ENCODE data around the gene ENDOV.

Gene ENDOV

GRCh38 chr17:80475910-80476876 lies 61.2 kb downstream of the ENDOV start, which contains the start of gene NPTX1:
NPTX1 (minus strand) TSS chr17:80476607; CDS start chr17:80476446, 161 bp downstream.
- ChIA-PET POLR2A (interaction anchor here (0.6 to 3.7 kb wide), 14 partner anchors 10 to 357 kb away, joined by 3 to 54 read pairs (median 3); partner anchors contain the start of gene RPTOR), CTCF (interaction anchor here (0.6 to 1.7 kb wide), 2 partner anchors 96 to 423 kb away, joined by 3 to 6 read pairs; no protein-coding TSS in a partner anchor)
- TF ChIP-seq SP1 (IDR thresholded peaks at IDR 0.05) (no peak), FOXK2 (IDR thresholded peaks at IDR 0.05) (no peak), HDGF (IDR thresholded peaks at IDR 0.05; ENCODE audit: borderline replicate concordance) (no peak), FOXM1 (IDR thresholded peaks at IDR 0.05; ENCODE audit: borderline replicate concordance) (peak; percentile 83), ARNT (IDR thresholded peaks at IDR 0.05) (0 out of 2 replicates have a peak, but pooled peaks have one; percentile 46), NFRKB (IDR thresholded peaks at IDR 0.05) (no peak), SUZ12 (IDR thresholded peaks at IDR 0.05) (no peak), ELF4 (IDR thresholded peaks at IDR 0.05) (no peak), LEF1 (IDR thresholded peaks at IDR 0.05; ENCODE audit: borderline replicate concordance) (no peak), ZNF384 (IDR thresholded peaks at IDR 0.05) (no peak), L3MBTL2 (conservative IDR thresholded peaks at IDR 0.05) (0 out of 2 replicates have a peak, but pooled peaks have one; percentile 10), TARDBP (IDR thresholded peaks at IDR 0.05) (no peak), FOXA1 (IDR thresholded peaks at IDR 0.05) (no peak), CTBP1 (IDR thresholded peaks at IDR 0.05; ENCODE audit: borderline replicate concordance) (no peak), BHLHE40 (IDR thresholded peaks at IDR 0.05; ENCODE audit: borderline replicate concordance) (no peak)
- TF ChIP-seq, protein P1, sequence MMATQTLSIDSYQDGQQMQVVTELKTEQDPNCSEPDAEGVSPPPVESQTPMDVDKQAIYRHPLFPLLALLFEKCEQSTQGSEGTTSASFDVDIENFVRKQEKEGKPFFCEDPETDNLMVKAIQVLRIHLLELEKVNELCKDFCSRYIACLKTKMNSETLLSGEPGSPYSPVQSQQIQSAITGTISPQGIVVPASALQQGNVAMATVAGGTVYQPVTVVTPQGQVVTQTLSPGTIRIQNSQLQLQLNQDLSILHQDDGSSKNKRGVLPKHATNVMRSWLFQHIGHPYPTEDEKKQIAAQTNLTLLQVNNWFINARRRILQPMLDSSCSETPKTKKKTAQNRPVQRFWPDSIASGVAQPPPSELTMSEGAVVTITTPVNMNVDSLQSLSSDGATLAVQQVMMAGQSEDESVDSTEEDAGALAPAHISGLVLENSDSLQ (IDR thresholded peaks at IDR 0.05): no peak
- peak; percentile 65 for DNase-seq (ENCODE audit: extremely low spot score)

GRCh38 chr17:80476877-80477646 lies 62.1 kb downstream of the ENDOV start:
- peak; percentile 64 for TF ChIP-seq L3MBTL2 (conservative IDR thresholded peaks at IDR 0.05)
- TF ChIP-seq BHLHE40 (IDR thresholded peaks at IDR 0.05; ENCODE audit: borderline replicate concordance): no peak
- no peak for TF ChIP-seq SP1 (IDR thresholded peaks at IDR 0.05)
- TF ChIP-seq ZNF384 (IDR thresholded peaks at IDR 0.05): no peak
- DNase-seq (ENCODE audit: extremely low spot score): peak; percentile 52
- ChIA-PET POLR2A (interaction anchor here (0.7 to 3.7 kb wide), 8 partner anchors 9 to 356 kb away, joined by 3 to 54 read pairs (median 4); partner anchors contain the start of gene RPTOR), CTCF (interaction anchor here (0.6 to 1.7 kb wide), 3 partner anchors 95 to 422 kb away, joined by 3 to 6 read pairs (median 3); no protein-coding TSS in a partner anchor)

- POLR2A ChIA-PET: interaction anchor here (1.4 to 3.7 kb wide), 3 partner anchors 8 to 23 kb away, joined by 3 to 54 read pairs (median 4); no protein-coding TSS in a partner anchor
- no peak for TF ChIP-seq LEF1 (IDR thresholded peaks at IDR 0.05; ENCODE audit: borderline replicate concordance)
- TF ChIP-seq CTBP1 (IDR thresholded peaks at IDR 0.05; ENCODE audit: borderline replicate concordance): no peak
- TF ChIP-seq, protein P1 (IDR thresholded peaks at IDR 0.05): no peak
- TF ChIP-seq FOXA1 (IDR thresholded peaks at IDR 0.05): no peak
- no peak for TF ChIP-seq SUZ12 (IDR thresholded peaks at IDR 0.05)
- no peak for TF ChIP-seq NFRKB (IDR thresholded peaks at IDR 0.05)
- no peak for TF ChIP-seq SP1 (IDR thresholded peaks at IDR 0.05)
- no peak for TF ChIP-seq ZNF384 (IDR thresholded peaks at IDR 0.05)
- no peak for TF ChIP-seq L3MBTL2 (conservative IDR thresholded peaks at IDR 0.05)
- DNase-seq (ENCODE audit: extremely low spot score): peak; percentile 56
- CTCF ChIA-PET: interaction anchor here (0.6 to 0.7 kb wide), 2 partner anchors 99 to 421 kb away, joined by 3 to 4 read pairs; no protein-coding TSS in a partner anchor
These were observed 62.9 kb downstream of the ENDOV start for GRCh38 chr17:80477647-80478478.

GRCh38 chr17:80478487-80479245 lies 63.7 kb downstream of the ENDOV start:
- POLR2A ChIA-PET: no interaction called here

More at GRCh38 chr17:80478487-80479245, 63.7 kb downstream of the ENDOV start:
- TF ChIP-seq, protein P1 (IDR thresholded peaks at IDR 0.05): no peak
- no peak for TF ChIP-seq FOXK2 (IDR thresholded peaks at IDR 0.05)
- no peak for TF ChIP-seq BHLHE40 (IDR thresholded peaks at IDR 0.05; ENCODE audit: borderline replicate concordance)
- CTCF ChIA-PET: interaction anchor here (0.6 kb wide), 1 partner anchor 420 kb away, joined by 4 read pairs; no protein-coding TSS in a partner anchor
- DNase-seq (ENCODE audit: extremely low spot score): no peak
